Keratinocyte (primary cell): ENCODE data around the gene ADIG.

Experiments used
- CTCF ChIP-seq, 3 experiments: IDR thresholded peaks in 1 of 3; conservative IDR thresholded peaks in 1 of 3; optimal IDR thresholded peaks in 1 of 3; 2 replicates in 2 of 3; 3 replicates in 1 of 3; pipeline versions ENCODE3 to v1.5.1; 2011; ENCODE audit warnings: low read length in 3 of 3, mild to moderate bottlenecking in 3 of 3, moderate library complexity in 2 of 3, control low read depth in 1 of 3, inconsistent platforms in 1 of 3; ENCODE audit not compliant: insufficient read depth in 2 of 3; ENCODE audit errors: extremely low read depth in 1 of 3
- EZH2 ChIP-seq: IDR thresholded peaks from one replicate; pipeline ENCODE4 v1.6.1; 2012; ENCODE audit warnings: inconsistent platforms, mild to moderate bottlenecking, low read length, moderate library complexity

DNA sequence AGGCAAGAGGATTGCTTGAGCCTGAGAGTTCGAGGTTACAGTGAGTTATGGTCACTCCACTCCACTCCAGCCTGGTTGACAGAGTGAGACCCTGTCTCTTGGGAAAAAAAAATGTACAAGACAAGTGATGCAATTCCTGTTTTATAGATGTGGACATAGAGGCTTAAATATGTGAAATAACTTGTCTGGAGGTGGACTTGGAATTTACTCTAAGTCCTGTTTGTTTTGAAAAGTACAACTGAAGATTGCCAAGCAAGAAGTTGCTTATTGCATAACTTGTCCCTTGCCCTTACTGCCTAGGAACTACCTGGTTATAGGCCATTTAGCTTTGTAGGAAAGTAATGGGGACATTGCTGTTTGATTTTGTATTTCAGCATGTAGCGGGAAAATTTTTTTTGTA is 26.0 kb upstream of the ADIG start:
- TF ChIP-seq CTCF (optimal IDR thresholded peaks at IDR 0.05 in 1 of 3, IDR thresholded peaks at IDR 0.05 in 1 of 3, conservative IDR thresholded peaks at IDR 0.05 in 1 of 3; ENCODE audit: extremely low read depth in 1 of 3, insufficient read depth in 2 of 3, low read length in 3 of 3): no peak
- no peak for TF ChIP-seq EZH2
